ENCODE results near the gene CD28. TPM values are rescaled to one million over a fixed set of nuclear protein-coding genes. Genes with fewer than 3 reads are reported as not detected.

The CD28 gene
- total and polyA plus RNA-seq, 2 donors (not counting 3 experiments of a cell fraction or from before 2014, with no cell fraction given), result 0.15 TPM; not detected in 1

DNA sequence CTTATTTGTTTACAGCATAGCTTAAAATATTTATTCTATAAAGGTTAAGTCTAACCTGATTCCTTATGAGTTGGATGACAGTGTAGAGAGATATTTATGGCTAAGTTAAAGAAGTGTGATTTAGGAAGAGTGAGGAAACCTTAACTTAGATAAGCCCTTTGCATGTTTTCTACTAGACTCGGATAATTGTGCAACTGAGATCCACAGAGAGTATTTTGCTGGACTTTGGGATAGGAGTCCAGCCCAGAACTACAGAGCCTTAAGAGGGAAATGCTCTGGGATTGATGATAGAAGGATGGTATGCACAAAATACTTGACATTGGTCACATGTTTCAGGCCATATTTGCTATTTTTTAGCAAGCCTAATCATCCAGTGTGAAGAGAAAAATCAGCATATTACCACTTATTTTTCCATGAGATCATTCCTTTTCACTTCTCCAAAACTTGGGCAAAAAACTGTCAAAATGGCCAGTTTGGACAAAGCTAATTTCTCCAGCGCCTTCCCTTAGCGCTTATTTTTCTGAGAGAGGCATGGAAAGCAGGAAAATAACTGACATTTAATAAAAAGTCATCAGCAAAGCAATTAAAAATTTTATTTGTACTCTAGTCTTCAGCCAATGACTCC, 3.1 kb downstream of the CD28 start:
- Histone ChIP-seq H3K4me3 (replicated peaks in 1 of 3; ENCODE audit: insufficient read depth in 1 of 3, low read depth in 1 of 3, low read length in 3 of 3) (no peak overlapping the region), H3K9me3 (replicated peaks; ENCODE audit: control insufficient read depth, insufficient read depth, low read length) (no peaks in the 10 kb centered on the region), H3K27ac (ENCODE audit: insufficient read depth, low read depth, low read length) (no peak overlapping the region), H3K9ac (replicated peaks; ENCODE audit: extremely low read depth, insufficient read depth, low read length) (no peak overlapping the region), H3K36me3 (ENCODE audit: control insufficient read depth in 2 of 2, extremely low read depth in 1 of 2, insufficient read depth in 2 of 2, low read length in 2 of 2) (no peaks in the 10 kb centered on the region), H3K27me3 (ENCODE audit: control insufficient read depth in 2 of 2, insufficient read depth in 2 of 2, low read length in 2 of 2) (no peaks in the 10 kb centered on the region), H3K9me1 (replicated peaks; ENCODE audit: control insufficient read depth, extremely low read depth, insufficient read depth, low read length) (no peaks in the 10 kb centered on the region), H4K20me1 (replicated peaks; ENCODE audit: control insufficient read depth, extremely low read depth, insufficient read depth, low read length) (no peaks in the 10 kb centered on the region), H2AFZ (ENCODE audit: low read depth, low read length) (no peak overlapping the region), H3K4me1 (ENCODE audit: control insufficient read depth, extremely low read depth, insufficient read depth, low read length) (peaks cover 2% of the 10 kb centered on the region), H3K4me2 (ENCODE audit: insufficient read depth, low read length) (no peak overlapping the region), H3K79me2 (ENCODE audit: control insufficient read depth, insufficient read depth, low read length) (no peaks in the 10 kb centered on the region)
- ChIA-PET POLR2A (no interaction called here), CTCF (no interaction called here)
- no peak for TF ChIP-seq POLR2A (IDR thresholded peaks at IDR 0.05; ENCODE audit: low read depth, low read length)
- no peak for TF ChIP-seq GATA2 (IDR thresholded peaks at IDR 0.05; ENCODE audit: insufficient read depth, insufficient read length, low read depth, low read length)
- TF ChIP-seq JUN (IDR thresholded peaks at IDR 0.05; ENCODE audit: borderline replicate concordance, insufficient read depth, insufficient read length, low read depth), result no peak
- TF ChIP-seq, protein P1, sequence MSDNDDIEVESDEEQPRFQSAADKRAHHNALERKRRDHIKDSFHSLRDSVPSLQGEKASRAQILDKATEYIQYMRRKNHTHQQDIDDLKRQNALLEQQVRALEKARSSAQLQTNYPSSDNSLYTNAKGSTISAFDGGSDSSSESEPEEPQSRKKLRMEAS (IDR thresholded peaks at IDR 0.05; ENCODE audit: insufficient read depth, insufficient read length), result no peak
- TF ChIP-seq MYC (IDR thresholded peaks at IDR 0.05; ENCODE audit: low read depth, low read length), result no peak
- no peak for TF ChIP-seq POLR2AphosphoS5 (IDR thresholded peaks at IDR 0.05; ENCODE audit: insufficient read depth, low read depth, low read length)
- no peak for TF ChIP-seq EZH2 (IDR thresholded peaks at IDR 0.05; ENCODE audit: borderline replicate concordance, low read depth, low read length, severe bottlenecking)
- TF ChIP-seq FOS (IDR thresholded peaks at IDR 0.05; ENCODE audit: borderline replicate concordance, insufficient read depth, low read length), result no peak
- TF ChIP-seq CTCF (IDR thresholded peaks at IDR 0.05; ENCODE audit: extremely low read depth in 1 of 2, insufficient read depth in 1 of 2, low read depth in 1 of 2, low read length in 2 of 2), result no peak
- DNase-seq (ENCODE audit: low read depth, low spot score) (no peak), FAIRE-seq (no peak)
- dilution Hi-C loops (cut with MboI; ENCODE audit: extremely low pct_ligation_motif_present, low sequenced_read_pairs), result no loop called here
- no TSS peak for BruUV-seq (replicated peaks)
- intact Hi-C loops (cut with micrococcal nuclease), result no loop called here
